ENCODE measurements around the gene HSD17B2. TPM values are rescaled to one million over a fixed set of nuclear protein-coding genes. Genes with fewer than 3 reads are reported as not detected.
"Not testable (repeated sequence)": the region's sequence is repeated elsewhere in the genome, so short reads cannot be mapped to it uniquely, and the experiment has no call there.

HSD17B2 gene
- total RNA-seq, 2 experiments from 2014 or later: not detected

DNA sequence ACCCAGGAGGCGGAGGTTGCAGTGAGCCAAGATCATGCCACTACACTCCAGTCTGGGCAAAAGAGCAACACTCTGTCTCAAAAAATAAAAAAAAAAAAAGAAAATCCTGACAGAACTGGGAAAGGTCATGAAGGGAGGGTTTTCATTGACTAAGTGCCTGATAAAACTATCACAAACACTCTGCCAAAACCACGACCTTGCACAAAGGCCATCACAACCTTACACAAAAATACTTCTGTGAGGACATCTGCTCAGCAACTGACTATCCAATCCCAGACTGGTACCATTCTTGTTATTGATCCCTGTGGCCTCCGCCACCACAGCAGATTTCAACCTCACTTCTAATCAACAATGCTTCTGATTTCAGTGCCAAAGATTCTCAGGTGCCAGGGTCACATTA, 94.8 kb downstream of the HSD17B2 start:
- intact Hi-C loops (cut with micrococcal nuclease): no loop called here
- H3K4me3 Mint-ChIP-seq: no peak overlapping the region
- DNase-seq: no peak
- peaks cover 11% of the 10 kb centered on the region for H3K9me3 Mint-ChIP-seq
- H3K4me1 Mint-ChIP-seq (ENCODE audit: low read depth): peaks cover 16% of the 10 kb centered on the region
- CTCF ChIA-PET: no interaction called here
- H3K36me3 Mint-ChIP-seq: peaks cover 1% of the 10 kb centered on the region
- POLR2A ChIA-PET: no interaction called here
- no peaks in the 10 kb centered on the region for H3K27me3 Mint-ChIP-seq
- no peak overlapping the region for H3K27ac Mint-ChIP-seq

DNA sequence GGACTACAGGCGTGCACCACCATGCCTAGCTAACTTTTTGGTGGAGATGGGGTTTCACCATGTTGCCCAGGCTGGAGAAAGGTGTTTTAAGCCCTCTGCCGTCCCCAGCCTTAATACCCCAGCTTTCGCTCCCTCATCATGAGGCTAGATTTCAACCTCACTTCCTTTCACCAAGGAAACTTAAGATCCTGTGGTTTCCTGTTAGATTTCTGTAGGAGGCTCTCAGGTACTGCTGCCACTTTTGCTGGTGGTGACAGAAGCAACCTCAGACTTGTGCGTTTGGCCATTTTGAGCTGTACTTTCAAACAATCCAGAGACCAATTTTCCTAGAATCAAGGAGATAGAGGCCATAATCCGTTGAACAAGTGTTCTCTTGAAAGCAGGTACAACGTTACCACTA, 98.7 kb downstream of the HSD17B2 start:
- intact Hi-C loops (cut with micrococcal nuclease): no loop called here
- H3K4me3 Mint-ChIP-seq: no peak overlapping the region
- no peak overlapping the region for H3K27ac Mint-ChIP-seq

DNA sequence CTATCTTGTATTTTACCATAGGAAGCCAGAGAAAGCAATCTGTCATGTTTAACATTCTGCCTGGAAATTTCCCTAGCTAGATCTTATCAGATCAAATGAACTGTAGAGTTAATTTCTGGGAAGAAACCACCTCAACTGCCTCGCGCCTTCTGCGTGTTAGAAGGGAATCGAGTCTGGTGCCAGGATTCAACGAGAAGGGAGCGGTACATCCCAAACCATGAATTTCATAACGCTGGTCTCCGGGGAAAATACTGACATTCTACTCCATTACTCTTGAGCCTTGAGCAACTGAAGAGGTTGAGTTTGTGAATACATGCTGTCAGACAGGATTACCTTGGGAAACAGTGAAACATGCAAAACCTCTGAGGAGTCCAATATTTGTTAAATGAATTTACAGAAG, 99.8 kb downstream of the HSD17B2 start:
- Mint-ChIP-seq H3K36me3 (peaks cover 25% of the 10 kb centered on the region), H3K27ac (no peak overlapping the region), H3K4me1 (ENCODE audit: low read depth) (peaks cover 18% of the 10 kb centered on the region), H3K27me3 (no peaks in the 10 kb centered on the region), H3K9me3 (no peaks in the 10 kb centered on the region), H3K4me3 (no peak overlapping the region)
- POLR2A ChIA-PET: no interaction called here
- CTCF ChIA-PET: no interaction called here
- intact Hi-C loops (cut with micrococcal nuclease): no loop called here
- DNase-seq: no peak

More for the DNA sequence above, 98.7 kb downstream of the HSD17B2 start:
- DNase-seq: peak; percentile 24
- ChIA-PET CTCF (interaction anchor here (1.4 to 2.0 kb wide), 2 partner anchors 9 to 97 kb away, joined by 4 to 7 read pairs; no protein-coding TSS in a partner anchor), POLR2A (no interaction called here)
- no peaks in the 10 kb centered on the region for H3K9me3 Mint-ChIP-seq
- H3K27me3 Mint-ChIP-seq: no peaks in the 10 kb centered on the region
- H3K36me3 Mint-ChIP-seq: peaks cover 21% of the 10 kb centered on the region
- H3K4me1 Mint-ChIP-seq (ENCODE audit: low read depth): peaks cover 18% of the 10 kb centered on the region

DNA sequence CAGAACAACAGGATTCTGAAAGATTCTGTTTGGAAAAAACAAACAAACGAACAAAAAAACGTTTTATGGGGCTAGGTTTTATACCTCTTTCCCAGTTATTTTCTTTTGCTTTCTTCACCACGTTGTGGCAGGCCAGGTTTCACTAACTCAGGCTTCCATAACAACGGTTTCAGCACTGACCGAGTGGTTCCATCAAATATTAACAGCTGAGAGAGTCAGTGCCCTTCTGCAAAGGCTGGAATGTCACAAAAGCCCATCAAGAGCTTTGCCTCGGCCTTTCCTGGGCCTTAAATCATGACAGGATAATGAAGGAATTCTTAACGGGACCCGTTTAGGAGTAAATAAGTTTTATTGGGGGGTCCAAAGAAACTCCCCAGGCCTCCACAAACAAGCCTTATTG, 100.8 kb downstream of the HSD17B2 start:
- no peak overlapping the region for H3K27ac Mint-ChIP-seq
- ChIA-PET POLR2A (no interaction called here), CTCF (interaction anchor here (1.0 kb wide), 1 partner anchor 94 kb away, joined by 4 read pairs; no protein-coding TSS in a partner anchor)
- no peaks in the 10 kb centered on the region for H3K27me3 Mint-ChIP-seq
- H3K36me3 Mint-ChIP-seq: peaks cover 26% of the 10 kb centered on the region
- no peak overlapping the region for H3K4me3 Mint-ChIP-seq
- H3K4me1 Mint-ChIP-seq (ENCODE audit: low read depth): peaks cover 18% of the 10 kb centered on the region
- no peak for DNase-seq
- H3K9me3 Mint-ChIP-seq: no peaks in the 10 kb centered on the region
- intact Hi-C loops (cut with micrococcal nuclease): no loop called here

DNA sequence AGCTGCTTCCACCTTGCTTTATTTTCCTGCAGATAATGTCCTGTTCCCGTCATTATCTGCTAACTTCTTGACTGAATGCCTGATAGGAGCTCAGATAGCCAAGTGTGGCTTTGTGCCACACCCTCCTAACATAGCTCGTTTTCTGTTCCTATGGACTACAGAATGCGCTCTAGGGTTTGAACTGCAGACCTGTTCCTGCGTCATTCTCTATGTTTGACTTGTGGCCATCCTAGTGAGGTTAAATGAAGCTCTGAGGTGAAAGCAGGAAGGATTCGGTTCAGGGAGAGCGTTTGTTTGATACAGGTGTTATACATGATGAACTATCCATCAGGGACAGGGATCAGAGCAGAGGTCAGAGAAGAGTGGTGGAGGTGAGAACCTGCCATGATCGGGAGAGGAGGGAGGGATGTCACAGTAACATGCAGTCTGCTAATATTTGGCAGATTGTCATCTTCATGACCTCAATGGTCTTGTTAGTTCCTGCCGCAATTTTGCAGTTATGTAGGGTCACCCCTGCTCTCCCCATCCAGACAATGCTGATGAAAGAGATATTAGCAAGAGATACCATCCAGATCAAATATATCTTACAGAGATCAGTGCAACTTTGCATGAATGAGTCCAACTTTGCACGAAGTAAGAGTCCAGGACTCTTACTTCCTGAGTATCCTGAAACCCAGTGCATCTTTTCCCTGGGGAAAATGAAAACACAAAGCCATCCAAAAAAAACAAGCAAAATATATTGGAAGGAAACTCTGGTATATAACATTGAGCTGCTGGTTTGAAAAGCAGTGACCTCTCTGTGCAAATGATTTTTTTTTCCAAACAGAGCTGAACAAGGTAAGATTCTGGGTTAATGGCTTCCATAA, 102.1 kb downstream of the HSD17B2 start:
- Mint-ChIP-seq H3K36me3 (peaks cover 30% of the 10 kb centered on the region), H3K4me1 (ENCODE audit: low read depth) (peaks cover 18% of the 10 kb centered on the region), H3K27ac (no peak overlapping the region), H3K4me3 (no peak overlapping the region), H3K27me3 (no peaks in the 10 kb centered on the region), H3K9me3 (no peaks in the 10 kb centered on the region)
- DNase-seq: no peak
- ChIA-PET CTCF (no interaction called here), POLR2A (no interaction called here)
- intact Hi-C loops (cut with micrococcal nuclease): no loop called here

DNA sequence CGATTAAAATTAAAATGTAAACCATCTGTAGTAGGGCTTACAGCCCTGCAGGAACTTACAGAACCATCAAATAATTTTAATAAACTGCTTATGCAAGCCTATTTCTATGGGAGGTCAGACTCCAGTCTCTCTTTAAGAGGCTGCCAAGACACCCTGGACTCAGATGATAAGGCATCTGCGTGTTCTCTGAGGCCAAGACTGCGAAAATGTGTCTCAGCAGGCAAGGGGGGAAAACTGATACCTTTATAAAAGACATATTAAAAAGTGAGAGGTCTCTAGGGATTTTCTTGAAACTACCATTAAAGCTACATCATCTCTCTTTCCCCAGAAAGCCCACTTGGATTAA, 102.7 kb downstream of the HSD17B2 start:
- POLR2A ChIA-PET: no interaction called here
- no peak overlapping the region for H3K27ac Mint-ChIP-seq
- no peaks in the 10 kb centered on the region for H3K27me3 Mint-ChIP-seq
- no peak overlapping the region for H3K4me3 Mint-ChIP-seq
- peaks cover 30% of the 10 kb centered on the region for H3K36me3 Mint-ChIP-seq
- intact Hi-C loops (cut with micrococcal nuclease): no loop called here
- H3K4me1 Mint-ChIP-seq (ENCODE audit: low read depth): peaks cover 18% of the 10 kb centered on the region
- CTCF ChIA-PET: no interaction called here
- no peak for DNase-seq
- H3K9me3 Mint-ChIP-seq: no peaks in the 10 kb centered on the region

DNA sequence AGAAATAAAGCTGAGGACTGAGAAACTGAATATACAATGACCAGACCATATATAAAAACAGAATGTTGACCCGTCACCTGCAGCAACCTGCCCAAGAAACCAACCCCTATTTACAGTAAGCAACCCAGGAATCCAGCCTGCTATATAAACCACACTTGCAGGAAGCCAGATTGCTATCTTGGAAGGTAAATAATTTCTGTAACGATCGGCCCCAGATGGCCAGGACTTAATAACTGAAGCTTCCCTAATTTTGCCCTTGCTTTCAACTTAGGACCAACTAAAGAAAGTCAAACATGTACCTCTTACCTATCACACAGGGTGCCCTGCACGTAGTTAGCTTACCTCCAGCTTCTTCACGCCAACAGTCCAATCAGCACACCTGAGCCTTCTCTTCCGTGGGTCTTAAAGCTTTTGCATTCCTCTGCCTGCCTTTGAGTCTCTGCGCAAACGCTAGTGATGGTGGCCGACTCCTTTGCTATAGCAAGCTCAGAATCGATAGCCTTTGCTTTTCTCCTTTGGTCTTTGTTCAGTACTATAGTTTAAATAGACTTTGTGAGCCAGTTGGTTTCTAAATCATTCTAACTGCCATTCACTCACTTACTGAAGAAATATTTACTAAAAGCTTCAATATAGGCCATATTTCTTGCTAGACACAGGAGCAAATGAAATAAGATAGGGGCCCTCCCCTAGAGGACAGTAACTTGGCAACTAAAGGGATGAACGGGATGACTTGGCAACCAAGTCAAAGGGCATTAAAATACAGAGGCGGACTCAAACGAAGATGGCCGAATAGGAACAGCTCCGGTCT, 103.6 kb downstream of the HSD17B2 start:
- ChIA-PET POLR2A (no interaction called here), CTCF (no interaction called here)
- Mint-ChIP-seq H3K4me1 (ENCODE audit: low read depth) (peaks cover 13% of the 10 kb centered on the region), H3K9me3 (no peaks in the 10 kb centered on the region), H3K36me3 (peaks cover 32% of the 10 kb centered on the region), H3K27me3 (no peaks in the 10 kb centered on the region), H3K27ac (no peak overlapping the region), H3K4me3 (no peak overlapping the region)
- intact Hi-C loops (cut with micrococcal nuclease): no loop called here
- DNase-seq: no peak

DNA sequence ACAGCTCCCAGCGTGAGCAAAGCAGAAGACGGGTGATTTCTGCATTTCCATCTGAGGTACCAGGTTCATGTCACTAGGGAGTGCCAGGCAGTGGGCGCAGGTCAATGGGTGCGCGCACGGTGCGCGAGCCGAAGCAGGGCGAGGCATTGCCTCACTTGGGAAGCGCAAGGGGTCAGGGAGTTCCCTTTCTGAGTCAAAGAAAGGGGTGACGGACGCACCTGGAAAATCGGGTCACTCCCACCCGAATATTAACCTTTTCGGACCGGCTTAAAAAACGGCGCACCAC, 104.2 kb downstream of the HSD17B2 start:
- H3K4me1 Mint-ChIP-seq (ENCODE audit: low read depth); H3K27ac Mint-ChIP-seq; DNase-seq; CTCF ChIA-PET; H3K9me3 Mint-ChIP-seq; H3K27me3 Mint-ChIP-seq; intact Hi-C loops (cut with micrococcal nuclease); H3K4me3 Mint-ChIP-seq; POLR2A ChIA-PET: not testable (repeated sequence)
- peaks cover 32% of the 10 kb centered on the region for H3K36me3 Mint-ChIP-seq

DNA sequence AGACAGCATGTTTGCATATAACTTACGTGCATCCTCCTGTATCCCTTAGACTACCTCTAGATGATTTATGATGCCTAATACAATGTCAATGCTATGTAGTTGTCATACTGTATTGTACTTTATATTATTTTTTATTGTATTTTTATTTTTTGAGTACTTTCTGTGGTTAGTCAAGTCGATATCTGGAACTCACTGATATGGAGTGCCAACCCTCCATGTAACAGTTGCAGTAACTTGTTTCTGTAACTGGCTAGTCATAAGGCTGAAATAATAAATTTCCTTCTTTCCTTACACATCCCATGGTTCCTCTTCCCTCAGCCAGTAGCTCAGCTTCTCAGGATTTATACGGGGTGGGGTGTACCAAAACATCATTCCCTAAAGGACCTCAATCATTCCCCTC, 111.5 kb downstream of the HSD17B2 start:
- Mint-ChIP-seq H3K4me3 (no peak overlapping the region), H3K36me3 (peaks cover 34% of the 10 kb centered on the region), H3K4me1 (ENCODE audit: low read depth) (no peaks in the 10 kb centered on the region), H3K27ac (no peak overlapping the region), H3K9me3 (no peaks in the 10 kb centered on the region), H3K27me3 (no peaks in the 10 kb centered on the region)
- intact Hi-C loops (cut with micrococcal nuclease): no loop called here
- POLR2A ChIA-PET: no interaction called here
- CTCF ChIA-PET: no interaction called here
- DNase-seq: no peak

DNA sequence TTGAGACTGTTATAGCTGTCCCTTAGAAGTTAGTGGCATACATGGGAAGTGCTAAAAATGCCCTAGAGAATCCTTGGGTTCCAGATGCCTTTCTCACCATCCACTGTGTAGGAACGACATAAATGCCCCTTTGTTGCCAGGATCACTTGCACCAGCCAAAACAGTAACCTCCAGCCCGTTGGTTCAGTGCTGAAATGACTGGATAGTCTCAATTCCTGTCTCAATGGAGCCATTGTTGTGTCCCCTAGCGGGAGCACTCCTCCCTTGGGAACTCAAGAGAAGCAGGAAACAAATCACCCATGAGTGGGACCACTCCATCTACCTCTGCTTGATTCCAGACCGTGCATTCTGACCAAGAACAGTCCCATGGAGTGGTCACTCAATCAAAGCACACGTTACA, 111.9 kb downstream of the HSD17B2 start:
- H3K27me3 Mint-ChIP-seq: no peaks in the 10 kb centered on the region

DNA sequence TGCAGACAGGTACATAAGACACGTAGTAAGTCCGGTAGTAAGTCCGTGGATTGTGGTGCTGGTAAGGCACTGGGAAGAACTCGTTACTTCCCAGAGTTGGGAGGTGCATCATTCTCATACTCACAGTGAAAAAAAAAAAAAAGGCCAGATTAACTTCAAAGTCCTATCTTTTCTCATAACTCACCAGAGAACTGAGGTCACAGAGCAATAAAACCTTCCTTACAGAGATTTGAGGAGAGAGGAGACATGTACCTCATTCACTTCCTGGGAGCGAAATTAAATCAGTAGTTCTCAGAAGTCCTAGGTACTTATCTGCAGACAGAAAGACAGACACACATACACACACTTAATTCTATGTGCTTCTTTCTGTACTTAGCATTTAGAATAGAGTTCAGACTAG, 112.5 kb downstream of the HSD17B2 start:
- ChIA-PET POLR2A (no interaction called here), CTCF (no interaction called here)
- Mint-ChIP-seq H3K4me3 (no peak overlapping the region), H3K27me3 (no peaks in the 10 kb centered on the region), H3K27ac (no peak overlapping the region), H3K4me1 (ENCODE audit: low read depth) (no peaks in the 10 kb centered on the region), H3K36me3 (peaks cover 32% of the 10 kb centered on the region), H3K9me3 (no peaks in the 10 kb centered on the region)
- intact Hi-C loops (cut with micrococcal nuclease): no loop called here
- DNase-seq: no peak

More for the DNA sequence above, 111.9 kb downstream of the HSD17B2 start:
- Mint-ChIP-seq H3K4me1 (ENCODE audit: low read depth) (no peaks in the 10 kb centered on the region), H3K9me3 (no peaks in the 10 kb centered on the region), H3K4me3 (no peak overlapping the region), H3K36me3 (peaks cover 32% of the 10 kb centered on the region), H3K27ac (no peak overlapping the region)
- no peak for DNase-seq
- ChIA-PET POLR2A (no interaction called here), CTCF (no interaction called here)
- intact Hi-C loops (cut with micrococcal nuclease): no loop called here
